Measurements from ENCODE around the gene MAP3K5.

DNA sequence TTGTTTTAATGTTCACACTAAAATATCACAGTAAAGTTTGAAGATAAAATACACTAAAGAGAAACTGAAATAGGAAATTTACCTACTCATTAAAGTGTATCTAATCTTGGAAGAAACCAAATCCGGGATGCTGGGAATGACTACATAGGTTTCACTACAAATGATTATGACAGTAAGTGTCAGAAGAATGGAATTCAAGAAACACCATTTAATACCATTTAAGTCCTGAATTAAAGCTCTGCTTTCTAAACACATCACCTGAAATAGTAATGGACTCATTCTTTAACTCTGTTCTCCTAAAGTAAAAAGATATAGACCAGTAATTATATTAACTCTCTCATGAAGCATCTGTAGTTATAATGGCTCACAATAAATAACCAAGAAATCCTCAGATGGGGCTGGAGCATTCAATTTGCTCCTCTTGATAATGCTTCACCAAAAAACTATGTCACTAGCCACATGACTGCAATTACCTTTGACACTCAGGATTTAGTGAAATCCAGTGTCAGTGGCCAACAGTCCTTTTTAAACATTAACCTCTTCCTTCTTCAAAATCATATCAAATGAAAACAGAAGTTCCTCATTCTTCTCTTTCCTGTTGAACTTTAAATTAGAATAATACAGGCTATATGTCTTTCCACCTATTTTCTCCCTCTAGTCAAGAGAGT, 283.4 kb downstream of the MAP3K5 start:
- TF ChIP-seq, protein P1, sequence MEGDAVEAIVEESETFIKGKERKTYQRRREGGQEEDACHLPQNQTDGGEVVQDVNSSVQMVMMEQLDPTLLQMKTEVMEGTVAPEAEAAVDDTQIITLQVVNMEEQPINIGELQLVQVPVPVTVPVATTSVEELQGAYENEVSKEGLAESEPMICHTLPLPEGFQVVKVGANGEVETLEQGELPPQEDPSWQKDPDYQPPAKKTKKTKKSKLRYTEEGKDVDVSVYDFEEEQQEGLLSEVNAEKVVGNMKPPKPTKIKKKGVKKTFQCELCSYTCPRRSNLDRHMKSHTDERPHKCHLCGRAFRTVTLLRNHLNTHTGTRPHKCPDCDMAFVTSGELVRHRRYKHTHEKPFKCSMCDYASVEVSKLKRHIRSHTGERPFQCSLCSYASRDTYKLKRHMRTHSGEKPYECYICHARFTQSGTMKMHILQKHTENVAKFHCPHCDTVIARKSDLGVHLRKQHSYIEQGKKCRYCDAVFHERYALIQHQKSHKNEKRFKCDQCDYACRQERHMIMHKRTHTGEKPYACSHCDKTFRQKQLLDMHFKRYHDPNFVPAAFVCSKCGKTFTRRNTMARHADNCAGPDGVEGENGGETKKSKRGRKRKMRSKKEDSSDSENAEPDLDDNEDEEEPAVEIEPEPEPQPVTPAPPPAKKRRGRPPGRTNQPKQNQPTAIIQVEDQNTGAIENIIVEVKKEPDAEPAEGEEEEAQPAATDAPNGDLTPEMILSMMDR (IDR thresholded peaks at IDR 0.05): no peak
- TF ChIP-seq POLR2A (IDR thresholded peaks at IDR 0.05): no peak

Measured in vagina (tissue), 2 donors.